Loucy (cell line): ENCODE data around the gene LDLRAD4.

Experiments
- H2AFZ ChIP-seq: fragments of 200-600 bp; sonication (generic); 2 replicates; pipeline ENCODE4 v1.6.0; 2016; ENCODE audit warnings: antibody characterized with exemption, mild to moderate bottlenecking, low read length, moderate library complexity
- H3F3A ChIP-seq: fragments of 200-600 bp; 2 replicates; pipeline ENCODE4 v1.6.0; 2016; ENCODE audit warnings: antibody characterized with exemption, low read depth, mild to moderate bottlenecking
- H3K27me3 ChIP-seq: fragments of 200-600 bp; sonication (generic); 2 replicates; pipeline ENCODE4 v1.6.1; 2014; ENCODE audit warnings: low read length, mild to moderate bottlenecking; ENCODE audit not compliant: insufficient read depth, poor library complexity, severe bottlenecking
- H3K36me3 ChIP-seq: fragments of 200-600 bp; sonication (generic); 2 replicates; pipeline ENCODE4 v1.6.1; 2016; ENCODE audit warnings: low read length; ENCODE audit not compliant: insufficient read depth
- H3K4me1 ChIP-seq: fragments of 200-600 bp; sonication (generic); 2 replicates; pipeline ENCODE4 v1.5.1; 2014; ENCODE audit warnings: low read length, mild to moderate bottlenecking; ENCODE audit not compliant: insufficient read depth, poor library complexity, severe bottlenecking
- H3K4me2 ChIP-seq: fragments of 200-600 bp; sonication (generic); 2 replicates; pipeline ENCODE4 v1.6.0; 2014; ENCODE audit warnings: antibody characterized with exemption, low read length, low read depth, mild to moderate bottlenecking; ENCODE audit not compliant: poor library complexity, severe bottlenecking
- H3K4me3 ChIP-seq: fragments of 200-600 bp; sonication (generic); 2 replicates; pipeline ENCODE4 v1.5.1; 2014; ENCODE audit warnings: low read length, mild to moderate bottlenecking, mixed read lengths; ENCODE audit not compliant: poor library complexity, severe bottlenecking
- H3K79me2 ChIP-seq: fragments of 200-600 bp; sonication (generic); 2 replicates; pipeline ENCODE4 v1.6.1; 2014; ENCODE audit warnings: low read length; ENCODE audit not compliant: insufficient read depth
- H3K9ac ChIP-seq: fragments of 200-600 bp; sonication (generic); 2 replicates; pipeline ENCODE4 v1.6.0; 2014; ENCODE audit warnings: mild to moderate bottlenecking, low read depth, low read length, moderate library complexity; ENCODE audit not compliant: poor library complexity, severe bottlenecking
- H3K9me2 ChIP-seq: fragments of 200-600 bp; sonication (generic); replicated peaks from 2 replicates; pipeline ENCODE4 v1.6.1; 2016; ENCODE audit warnings: low read depth, low read length, mixed read lengths
- H3K9me3 ChIP-seq: fragments of 200-600 bp; sonication (generic); 2 replicates; pipeline ENCODE4 v1.6.1; 2014; ENCODE audit warnings: mild to moderate bottlenecking, antibody characterized with exemption, low read length, low read depth; ENCODE audit not compliant: insufficient read depth
- H4K20me1 ChIP-seq: fragments of 200-600 bp; sonication (generic); 2 replicates; pipeline ENCODE4 v1.6.0; 2014; ENCODE audit warnings: antibody characterized with exemption, low read length, mild to moderate bottlenecking; ENCODE audit not compliant: insufficient read depth, poor library complexity, severe bottlenecking
- EZH2phosphoT487 ChIP-seq: fragments of 200-600 bp; IDR thresholded peaks from 2 replicates; pipeline ENCODE4 v1.6.1; 2018; ENCODE audit warnings: antibody characterized with exemption, mild to moderate bottlenecking, moderate library complexity, borderline replicate concordance
- TF ChIP-seq, protein P1 (sequence below): fragments of 200-600 bp; sonication (generic); conservative IDR thresholded peaks from 2 replicates; pipeline ENCODE4 v1.5.1; 2014; ENCODE audit warnings: mild to moderate bottlenecking, antibody characterized with exemption, low read length

The LDLRAD4 gene

DNA sequence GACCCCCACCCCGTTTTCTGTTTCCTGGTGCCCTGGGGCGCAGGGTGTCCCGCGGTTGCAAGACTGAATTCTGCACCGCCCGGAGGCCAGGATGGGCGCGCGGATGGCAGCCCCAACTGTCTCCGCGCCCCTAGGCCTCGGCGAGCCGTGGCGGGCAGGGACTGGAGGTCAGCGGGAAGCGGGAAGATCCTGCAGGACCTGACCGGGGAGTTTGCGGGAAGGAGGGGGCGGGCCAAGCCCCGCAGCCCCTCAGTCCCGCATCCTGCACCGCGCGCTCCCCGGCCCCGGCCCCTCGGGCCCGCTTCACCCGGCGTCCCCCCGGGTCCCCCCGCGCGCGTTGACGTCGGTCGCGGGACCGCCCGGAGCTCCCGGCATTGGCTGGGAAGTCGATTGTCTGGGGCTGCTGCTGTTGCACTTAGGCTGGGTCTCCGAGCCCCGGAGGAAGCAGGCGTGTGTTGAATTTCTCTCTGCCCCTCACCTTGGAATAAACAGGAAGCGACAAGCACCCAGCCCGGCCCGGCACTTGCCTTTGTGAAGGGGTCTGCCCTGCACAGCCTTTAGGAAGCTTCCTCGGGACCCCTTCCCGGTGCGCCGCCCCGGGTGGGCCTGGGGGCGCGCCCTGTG is at the start of gene LDLRAD4:
LDLRAD4 (plus strand) TSS at position 393 of the 624 bp plus-strand sequence.
- Histone ChIP-seq H3K4me2 (peak within 1 kb of the TSS; percentile 94), H3K79me2 (peaks cover 54% of the 10 kb centered on the region), H3K27me3 (no peaks in the 10 kb centered on the region)

DNA sequence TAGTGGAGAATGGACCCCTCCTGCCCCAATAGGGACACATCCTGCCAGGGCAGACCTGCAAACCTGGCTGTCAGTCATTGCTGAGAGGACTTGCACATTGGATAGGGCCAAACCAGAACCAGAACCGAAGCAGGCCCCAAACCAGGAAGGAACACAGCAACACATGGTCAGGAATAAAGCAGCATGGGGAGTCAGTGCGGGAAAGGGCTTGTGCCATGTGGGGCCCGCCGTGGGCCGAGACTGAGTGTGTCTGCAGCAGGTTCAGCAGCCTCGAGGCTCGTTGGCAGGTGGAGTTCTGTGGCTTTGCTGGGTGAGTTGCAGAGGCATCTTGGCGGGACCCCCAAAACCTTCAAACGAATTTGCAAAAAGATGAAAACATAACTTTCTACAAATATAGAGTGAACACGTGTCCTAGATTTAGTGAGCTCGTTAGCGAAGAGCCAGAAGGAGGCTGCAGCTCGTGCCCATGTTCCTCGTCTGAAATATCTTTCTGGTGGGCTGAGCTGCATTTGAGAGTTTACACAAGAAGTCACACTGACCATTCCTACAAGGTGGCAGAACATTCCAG is 44.9 kb upstream of the LDLRAD4 start:
- Histone ChIP-seq H3K36me3 (no peaks in the 10 kb centered on the region), H3K9me2 (no peaks in the 10 kb centered on the region), H3K4me1 (no peaks in the 10 kb centered on the region), H3K4me3 (no peak overlapping the region), H3K9me3 (no peaks in the 10 kb centered on the region), H4K20me1 (no peaks in the 10 kb centered on the region), H3F3A (no peaks in the 10 kb centered on the region), H3K4me2 (no peak overlapping the region), H3K9ac (no peak overlapping the region), H3K27me3 (no peaks in the 10 kb centered on the region), H2AFZ (no peak overlapping the region), H3K79me2 (no peaks in the 10 kb centered on the region)
- TF ChIP-seq, protein P1, sequence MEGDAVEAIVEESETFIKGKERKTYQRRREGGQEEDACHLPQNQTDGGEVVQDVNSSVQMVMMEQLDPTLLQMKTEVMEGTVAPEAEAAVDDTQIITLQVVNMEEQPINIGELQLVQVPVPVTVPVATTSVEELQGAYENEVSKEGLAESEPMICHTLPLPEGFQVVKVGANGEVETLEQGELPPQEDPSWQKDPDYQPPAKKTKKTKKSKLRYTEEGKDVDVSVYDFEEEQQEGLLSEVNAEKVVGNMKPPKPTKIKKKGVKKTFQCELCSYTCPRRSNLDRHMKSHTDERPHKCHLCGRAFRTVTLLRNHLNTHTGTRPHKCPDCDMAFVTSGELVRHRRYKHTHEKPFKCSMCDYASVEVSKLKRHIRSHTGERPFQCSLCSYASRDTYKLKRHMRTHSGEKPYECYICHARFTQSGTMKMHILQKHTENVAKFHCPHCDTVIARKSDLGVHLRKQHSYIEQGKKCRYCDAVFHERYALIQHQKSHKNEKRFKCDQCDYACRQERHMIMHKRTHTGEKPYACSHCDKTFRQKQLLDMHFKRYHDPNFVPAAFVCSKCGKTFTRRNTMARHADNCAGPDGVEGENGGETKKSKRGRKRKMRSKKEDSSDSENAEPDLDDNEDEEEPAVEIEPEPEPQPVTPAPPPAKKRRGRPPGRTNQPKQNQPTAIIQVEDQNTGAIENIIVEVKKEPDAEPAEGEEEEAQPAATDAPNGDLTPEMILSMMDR, result no peak
- no peak for TF ChIP-seq EZH2phosphoT487

More for the DNA sequence above, at the start of gene LDLRAD4:
- H3F3A ChIP-seq, result peaks cover 5% of the 10 kb centered on the region; the same call in 1 of the 2 replicates
- no peaks in the 10 kb centered on the region for H3K9me3 ChIP-seq
- peaks cover 9% of the 10 kb centered on the region for H4K20me1 ChIP-seq
- H2AFZ ChIP-seq, result peak within 1 kb of the TSS; percentile 83
- no peaks in the 10 kb centered on the region for H3K9me2 ChIP-seq
- peak within 1 kb of the TSS; percentile 86 for H3K4me3 ChIP-seq
- no peaks in the 10 kb centered on the region for H3K36me3 ChIP-seq
- peaks cover 58% of the 10 kb centered on the region for H3K4me1 ChIP-seq
- peak within 1 kb of the TSS; percentile 81 for H3K9ac ChIP-seq
- TF ChIP-seq EZH2phosphoT487, result no peak
- TF ChIP-seq, protein P1, result no peak

DNA sequence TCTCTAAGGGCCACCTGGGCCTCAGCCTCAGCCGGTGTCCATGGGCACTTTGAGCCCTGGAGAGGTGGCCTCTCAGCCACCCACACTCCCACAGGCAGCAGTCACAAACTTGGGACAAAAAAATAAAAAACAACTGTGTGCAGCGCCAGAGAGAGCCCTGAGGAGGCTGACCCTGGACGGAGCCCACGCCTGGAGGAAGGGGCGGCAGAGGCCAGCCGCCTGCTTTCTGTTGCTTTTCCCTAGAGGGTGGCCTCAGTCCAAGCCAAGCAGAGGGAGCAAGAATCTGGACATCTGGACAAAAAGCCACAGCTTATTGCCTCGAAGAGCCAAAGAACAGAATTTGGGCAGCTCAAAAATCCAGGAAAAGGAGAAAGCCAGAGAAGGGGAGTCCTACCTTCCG is 43.3 kb upstream of the LDLRAD4 start:
- H3K27me3 ChIP-seq, result no peaks in the 10 kb centered on the region
- H3F3A ChIP-seq, result no peaks in the 10 kb centered on the region
- no peaks in the 10 kb centered on the region for H3K36me3 ChIP-seq
- H3K9ac ChIP-seq, result no peak overlapping the region
- no peak overlapping the region for H2AFZ ChIP-seq
- H3K4me3 ChIP-seq, result no peak overlapping the region
- H3K4me2 ChIP-seq, result no peak overlapping the region
- no peaks in the 10 kb centered on the region for H3K79me2 ChIP-seq
- H3K9me2 ChIP-seq, result no peaks in the 10 kb centered on the region
- no peaks in the 10 kb centered on the region for H3K9me3 ChIP-seq
- H3K4me1 ChIP-seq, result no peaks in the 10 kb centered on the region
- no peaks in the 10 kb centered on the region for H4K20me1 ChIP-seq
- TF ChIP-seq EZH2phosphoT487, result no peak
- TF ChIP-seq, protein P1, result no peak
